H1 (cell line): ENCODE data around the gene ITGB4. TPM values are rescaled to one million over a fixed set of nuclear protein-coding genes. Genes with fewer than 3 reads are reported as not detected.

Experiments
- ASH2L ChIP-seq: fragments of 200-600, 300-600 bp; sonication (generic); IDR thresholded peaks from one replicate; pipeline ENCODE4 v1.7.1; 2017; ENCODE audit warnings: low read length
- BRCA1 ChIP-seq: IDR thresholded peaks from 2 replicates; pipeline ENCODE4 v1.6.1; 2012; ENCODE audit warnings: low read depth, low read length, improper control_type of control experiment
- CBX5 ChIP-seq: fragments of 300-800, 300-1000 bp; sonication (generic); IDR thresholded peaks from 2 replicates; pipeline ENCODE4 v1.7.1; 2016; ENCODE audit warnings: antibody characterized with exemption, low read length, low read depth
- CREB1 ChIP-seq: IDR thresholded peaks from 2 replicates; pipeline ENCODE4 v1.6.1; 2012; ENCODE audit warnings: inconsistent platforms
- CTBP2 ChIP-seq: IDR thresholded peaks from 2 replicates; pipeline ENCODE4 v1.7.0; 2011; ENCODE audit warnings: borderline replicate concordance, mild to moderate bottlenecking, moderate library complexity, mixed read lengths, low read length; ENCODE audit not compliant: insufficient read depth, insufficient read length
- EZH2 ChIP-seq: fragments of 200-600 bp; sonication (generic); IDR thresholded peaks from 2 replicates; pipeline ENCODE4 v1.7.1; 2012; ENCODE audit warnings: low read depth, mild to moderate bottlenecking, moderate library complexity, low read length, inconsistent platforms; ENCODE audit not compliant: severe bottlenecking
- FOSL1 ChIP-seq: IDR thresholded peaks from 2 replicates; pipeline ENCODE4 v1.6.1; 2011; ENCODE audit warnings: mild to moderate bottlenecking, low read depth, low read length, moderate library complexity; ENCODE audit not compliant: insufficient read depth
- NANOG ChIP-seq: IDR thresholded peaks from 2 replicates; pipeline ENCODE4 v1.6.1; 2011; ENCODE audit warnings: low read length, low read depth, mild to moderate bottlenecking, inconsistent platforms; ENCODE audit not compliant: insufficient read depth, poor library complexity, severe bottlenecking
- NRF1 ChIP-seq: IDR thresholded peaks from 2 replicates; pipeline ENCODE4 v1.6.1; 2011; ENCODE audit warnings: mild to moderate bottlenecking, low read depth, low read length, improper control_type of control experiment
- POU5F1 ChIP-seq: IDR thresholded peaks from 2 replicates; pipeline ENCODE4 v1.6.1; 2011; ENCODE audit warnings: low read depth, mild to moderate bottlenecking, low read length, moderate library complexity
- RBBP5 ChIP-seq: IDR thresholded peaks from 2 replicates; pipeline ENCODE4 v1.7.1; 2012; ENCODE audit warnings: low read depth, mild to moderate bottlenecking, inconsistent platforms, low read length, moderate library complexity, borderline replicate concordance
- RNF2 ChIP-seq: fragments of 200-900, 300-1000 bp; sonication (generic); IDR thresholded peaks from 2 replicates; pipeline ENCODE4 v1.7.1; 2016; ENCODE audit warnings: borderline replicate concordance, low read depth, mild to moderate bottlenecking, antibody characterized with exemption, low read length; ENCODE audit not compliant: poor library complexity, severe bottlenecking; ENCODE audit errors: missing control alignments
- SAP30 ChIP-seq: fragments of 300-600 bp; sonication (generic); IDR thresholded peaks from 2 replicates; pipeline ENCODE4 v1.7.1; 2012; ENCODE audit warnings: low read length, moderate library complexity, mild to moderate bottlenecking, inconsistent platforms; ENCODE audit not compliant: insufficient read depth, insufficient replicate concordance
- SP2 ChIP-seq: IDR thresholded peaks from 2 replicates; pipeline ENCODE4 v1.6.1; 2012; ENCODE audit warnings: mild to moderate bottlenecking, low read length, inconsistent platforms
- SRF ChIP-seq: IDR thresholded peaks from 2 replicates; pipeline ENCODE4 v1.6.1; 2011; ENCODE audit warnings: mild to moderate bottlenecking, low read depth, low read length, moderate library complexity
- SUZ12 ChIP-seq: fragments of 200-600 bp; sonication (generic); IDR thresholded peaks from 2 replicates; pipeline ENCODE4 v1.6.1; 2012; ENCODE audit warnings: mild to moderate bottlenecking, inconsistent platforms, low read length, moderate library complexity, mixed read lengths
- YY1 ChIP-seq: IDR thresholded peaks from 2 replicates; pipeline ENCODE4 v1.6.1; 2011; ENCODE audit warnings: low read depth, mild to moderate bottlenecking, low read length
- polyA plus RNA-seq, 7 experiments: library from polyadenylated mRNA; depleted of rRNA in 3 of 7; stranded (reverse) in 5 of 7; unstranded in 2 of 7; fragments of >200 nt in 5 of 7; fragments of 200-250 nt in 2 of 7; gene quantifications; 1 replicate in 5 of 7; 2 replicates in 1 of 7; 4 replicates in 1 of 7; pipeline versions ENCODE4 v1.2.1 to v1.2.3, GENCODE V29; 2011 to 2013; ENCODE audit warnings: missing spikeins in 2 of 7, mixed read lengths in 2 of 7
- total RNA-seq: library from RNA; stranded (reverse); fragmentation: NEBNext Ultra II Directional; extraction: Animal tissue kit (Norgen Biotek cat#: 25700); gene quantifications from 2 replicates; pipeline ENCODE4 v1.2.1, GENCODE V29; 2021
- TF ChIP-seq, protein P1 (sequence below): IDR thresholded peaks from 2 replicates; pipeline ENCODE4 v1.6.1; 2012; ENCODE audit warnings: low read length, inconsistent platforms
- TF ChIP-seq, protein P2 (sequence below): IDR thresholded peaks from 2 replicates; pipeline ENCODE4 v1.6.1; 2011; ENCODE audit warnings: low read depth, mild to moderate bottlenecking, low read length; ENCODE audit not compliant: insufficient read depth
- TF ChIP-seq, protein P3 (sequence below): IDR thresholded peaks from 2 replicates; pipeline ENCODE4 v1.6.1; 2011; ENCODE audit warnings: low read length, improper control_type of control experiment

Gene ITGB4
- total and polyA plus RNA-seq, 2 of the 8 experiments (the other 6 are each of a cell fraction or from before 2014, with no cell fraction given), result 5.2 to 5.6 TPM

DNA sequence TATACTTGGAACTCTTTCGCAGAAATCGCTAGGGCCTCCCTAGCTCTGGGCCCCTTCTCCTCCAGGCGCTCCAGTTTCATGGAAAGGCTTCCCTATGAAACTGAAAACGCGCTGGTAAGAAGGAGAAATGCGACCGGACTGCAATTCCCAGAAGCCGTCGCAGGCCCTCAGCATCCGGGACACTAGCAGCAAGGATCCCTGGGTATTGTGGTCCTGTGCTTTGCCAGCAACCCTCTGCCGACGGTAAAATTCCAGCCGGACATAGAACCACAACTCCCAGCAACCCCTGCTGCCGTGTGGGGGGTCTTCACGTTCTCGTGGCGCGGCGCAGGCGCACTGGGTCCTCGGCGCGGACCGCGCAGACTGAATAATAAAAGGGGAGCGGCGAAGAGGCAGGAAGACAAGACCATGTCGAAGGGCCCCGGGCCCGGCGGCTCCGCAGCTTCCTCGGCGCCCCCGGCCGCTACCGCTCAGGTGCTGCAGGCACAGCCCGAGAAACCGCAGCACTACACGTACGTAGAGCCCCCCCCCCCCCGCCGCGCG, 63.3 kb downstream of the ITGB4 start, which contains the start of gene UNK (continued):
- TF ChIP-seq RNF2, result no peak
- TF ChIP-seq, protein P1, sequence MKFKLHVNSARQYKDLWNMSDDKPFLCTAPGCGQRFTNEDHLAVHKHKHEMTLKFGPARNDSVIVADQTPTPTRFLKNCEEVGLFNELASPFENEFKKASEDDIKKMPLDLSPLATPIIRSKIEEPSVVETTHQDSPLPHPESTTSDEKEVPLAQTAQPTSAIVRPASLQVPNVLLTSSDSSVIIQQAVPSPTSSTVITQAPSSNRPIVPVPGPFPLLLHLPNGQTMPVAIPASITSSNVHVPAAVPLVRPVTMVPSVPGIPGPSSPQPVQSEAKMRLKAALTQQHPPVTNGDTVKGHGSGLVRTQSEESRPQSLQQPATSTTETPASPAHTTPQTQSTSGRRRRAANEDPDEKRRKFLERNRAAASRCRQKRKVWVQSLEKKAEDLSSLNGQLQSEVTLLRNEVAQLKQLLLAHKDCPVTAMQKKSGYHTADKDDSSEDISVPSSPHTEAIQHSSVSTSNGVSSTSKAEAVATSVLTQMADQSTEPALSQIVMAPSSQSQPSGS, result no peak; the same call in none of the 2 replicates
- 0 out of 2 replicates have a peak, but pooled peaks have one; percentile 30 for TF ChIP-seq YY1
- no peak for TF ChIP-seq CBX5
- TF ChIP-seq, protein P2, sequence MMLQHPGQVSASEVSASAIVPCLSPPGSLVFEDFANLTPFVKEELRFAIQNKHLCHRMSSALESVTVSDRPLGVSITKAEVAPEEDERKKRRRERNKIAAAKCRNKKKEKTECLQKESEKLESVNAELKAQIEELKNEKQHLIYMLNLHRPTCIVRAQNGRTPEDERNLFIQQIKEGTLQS, result 0 out of 2 replicates have a peak, but pooled peaks have one; percentile 44
- peak; percentile 92; the same call in 1 of the 2 replicates for TF ChIP-seq CREB1
- TF ChIP-seq SAP30, result no peak
- TF ChIP-seq ASH2L, result peak; percentile 89
- no peak for TF ChIP-seq SP2
- TF ChIP-seq FOSL1, result no peak
- TF ChIP-seq NANOG, result no peak
- no peak for TF ChIP-seq RBBP5
- TF ChIP-seq SRF, result peak; percentile 32; the same call in 1 of the 2 replicates
- TF ChIP-seq CTBP2, result no peak
- no peak for TF ChIP-seq POU5F1
- TF ChIP-seq, protein P3, sequence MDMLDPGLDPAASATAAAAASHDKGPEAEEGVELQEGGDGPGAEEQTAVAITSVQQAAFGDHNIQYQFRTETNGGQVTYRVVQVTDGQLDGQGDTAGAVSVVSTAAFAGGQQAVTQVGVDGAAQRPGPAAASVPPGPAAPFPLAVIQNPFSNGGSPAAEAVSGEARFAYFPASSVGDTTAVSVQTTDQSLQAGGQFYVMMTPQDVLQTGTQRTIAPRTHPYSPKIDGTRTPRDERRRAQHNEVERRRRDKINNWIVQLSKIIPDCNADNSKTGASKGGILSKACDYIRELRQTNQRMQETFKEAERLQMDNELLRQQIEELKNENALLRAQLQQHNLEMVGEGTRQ, result no peak
- no peak for TF ChIP-seq SUZ12
- TF ChIP-seq BRCA1, result no peak
- peak; percentile 92 for TF ChIP-seq NRF1
- no peak for TF ChIP-seq EZH2
